H54 (cell line): Measurements from ENCODE around the gene KICS2.
A peak's percentile ranks its signal among the peaks of the same experiment; 100 is the strongest.
"Not testable (repeated sequence)": the region's sequence is repeated elsewhere in the genome, so short reads cannot be mapped to it uniquely, and the experiment has no call there.

Experiments used
- DNase-seq: peaks from one replicate; pipeline ENCODE4 v3.0.0; 2011; ENCODE audit warnings: low spot score, mixed read lengths; ENCODE audit not compliant: insufficient read length
- FAIRE-seq: peaks from 3 replicates; lab custom pipeline; 2011; peaks lifted over from hg19 to GRCh38; lab: Jason Lieb, UNC
- POLR2A ChIP-seq: IDR thresholded peaks from 2 replicates; pipeline ENCODE4 v1.6.1; 2011; ENCODE audit warnings: low read depth, mild to moderate bottlenecking, low read length

Gene KICS2

DNA sequence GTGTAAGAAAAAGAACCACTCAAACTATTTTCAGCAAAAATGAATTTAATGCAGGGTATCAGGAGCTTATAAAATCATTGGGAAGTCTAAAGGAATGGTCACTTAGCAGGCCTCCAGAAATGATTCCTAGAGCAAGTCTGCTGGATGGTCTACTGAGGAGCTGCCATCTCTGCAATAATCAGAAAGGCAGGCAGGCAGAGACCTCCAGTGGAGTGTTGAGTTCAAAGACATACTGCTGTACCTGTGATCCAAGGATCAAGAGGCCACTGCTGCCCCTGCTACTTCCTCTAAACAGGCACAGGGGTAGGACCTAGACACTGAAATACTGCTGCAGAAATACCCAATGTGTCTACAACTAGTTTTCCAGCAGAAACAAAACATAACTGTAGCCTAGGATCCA is 14.5 kb upstream of the KICS2 start:
- FAIRE-seq (no peak), DNase-seq (no peak)
- TF ChIP-seq POLR2A = no peak

DNA sequence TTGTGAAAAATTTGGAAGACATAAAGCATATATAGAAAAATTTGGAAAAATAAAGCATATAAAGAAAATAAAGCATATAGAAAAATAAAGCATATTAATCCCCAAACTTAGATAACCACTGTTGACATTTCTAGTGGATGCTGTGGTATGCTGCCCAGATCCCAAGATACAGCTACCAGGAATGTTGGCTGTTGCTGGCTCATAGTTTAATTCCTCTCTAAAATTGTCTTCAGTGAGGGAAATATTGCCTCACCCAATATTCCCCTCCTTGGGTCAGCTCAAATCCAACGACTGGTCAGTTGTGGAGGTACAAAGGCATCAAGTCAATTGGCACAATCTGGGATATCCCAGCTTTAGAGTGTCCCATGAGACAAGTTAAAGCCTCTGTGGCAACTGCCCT is 10.1 kb upstream of the KICS2 start:
- FAIRE-seq (no peak), DNase-seq (no peak)
- TF ChIP-seq POLR2A = no peak

DNA sequence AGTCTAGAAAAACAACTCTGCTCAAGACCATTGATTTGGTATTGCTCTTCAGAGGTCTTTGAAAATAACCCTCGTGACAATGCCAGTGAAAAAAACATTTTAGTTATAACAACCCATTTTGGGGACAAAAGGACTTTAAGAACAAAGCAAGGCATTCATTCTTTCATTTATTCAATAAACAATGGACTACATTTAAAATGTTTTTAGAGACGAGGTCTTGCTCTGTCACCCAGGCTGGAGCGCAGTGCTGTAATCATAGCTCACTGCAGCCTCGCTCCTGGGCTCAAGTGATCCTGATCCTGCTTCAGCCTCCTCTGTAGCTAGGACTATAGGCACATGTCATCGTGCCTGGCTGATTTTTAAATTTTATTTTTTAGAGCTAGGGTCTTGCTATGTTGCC is 7.7 kb upstream of the KICS2 start:
- DNase-seq (no peak), FAIRE-seq (no peak)
- no peak for TF ChIP-seq POLR2A

DNA sequence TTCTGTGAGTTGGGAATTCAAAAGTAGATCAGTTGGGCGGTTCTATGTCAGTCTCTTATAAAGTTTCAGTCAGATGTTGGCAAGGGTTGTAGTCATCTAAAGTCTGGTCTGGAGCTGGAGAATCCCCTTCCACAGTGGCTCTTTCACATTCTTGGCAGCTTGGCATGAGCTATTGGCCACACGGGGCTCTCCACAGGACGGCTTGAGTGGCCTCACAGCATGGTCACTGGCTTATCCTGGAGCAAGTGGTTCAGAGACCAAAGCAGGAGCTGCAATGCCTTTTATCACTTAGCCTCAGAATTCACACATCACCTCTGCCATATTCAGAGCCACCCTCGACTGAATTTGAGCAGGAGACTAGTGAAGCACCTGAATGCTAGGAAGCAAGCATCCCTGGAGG is 7.1 kb upstream of the KICS2 start:
- DNase-seq (no peak), FAIRE-seq (no peak)
- TF ChIP-seq POLR2A = no peak

DNA sequence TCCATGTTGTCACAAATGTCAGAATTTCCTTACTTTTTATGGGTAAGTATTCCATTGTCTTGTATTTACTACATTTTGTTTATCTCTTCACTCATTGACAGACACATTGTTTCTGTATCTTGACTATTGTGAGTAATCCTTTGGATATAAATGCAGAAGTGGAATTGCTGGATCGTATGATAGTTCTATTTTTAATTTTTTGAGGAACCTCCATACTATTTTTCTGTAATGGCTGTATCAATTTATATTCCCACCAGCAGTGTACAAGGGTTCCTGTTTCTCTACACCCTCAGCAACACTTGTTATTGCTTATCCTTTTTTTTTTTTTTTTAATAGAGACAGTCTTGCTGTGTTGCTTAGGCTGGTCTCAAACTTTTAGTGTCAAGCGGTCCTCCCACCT is 3.5 kb upstream of the KICS2 start:
- no peak for TF ChIP-seq POLR2A
- FAIRE-seq = no peak
- DNase-seq = no peak

DNA sequence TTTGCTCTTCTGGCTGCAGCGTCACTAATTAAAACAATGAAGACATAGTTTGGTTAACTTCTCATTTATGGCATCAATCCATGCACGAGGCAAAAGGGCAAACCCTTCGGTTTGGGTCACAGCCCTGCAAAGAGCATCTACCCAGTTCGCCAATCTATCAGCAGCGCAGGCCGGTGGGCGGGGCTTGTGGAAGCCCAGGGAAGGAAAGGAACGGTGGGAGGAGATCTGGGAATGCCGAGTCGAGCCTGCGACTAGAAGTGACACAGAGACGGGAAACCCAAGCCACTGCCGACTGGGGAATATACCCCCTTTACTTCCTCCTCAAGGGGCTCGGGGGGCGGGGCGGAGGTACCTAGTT is 466 bp downstream of the KICS2 start:
- TF ChIP-seq POLR2A = no peak
- FAIRE-seq (peak; percentile 93), DNase-seq (peak; percentile 70)

DNA sequence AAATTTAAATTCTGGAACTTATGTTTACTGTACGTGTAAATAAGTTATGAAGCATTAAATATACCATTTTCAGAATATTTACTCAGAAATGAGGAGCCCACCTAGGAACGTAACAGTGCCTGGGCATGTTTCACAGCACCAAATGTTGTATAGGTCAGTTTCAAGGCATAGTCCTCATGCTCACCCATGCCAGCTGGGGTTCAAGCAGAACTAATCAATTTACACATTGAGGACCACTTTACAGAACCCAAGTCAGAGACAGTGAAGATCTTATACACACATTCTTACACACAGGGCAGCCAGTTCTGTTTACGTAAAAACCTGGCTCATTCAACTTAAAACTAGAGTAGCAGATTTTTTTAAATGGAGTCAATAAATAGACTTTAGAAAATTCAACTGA is 2.0 kb downstream of the KICS2 start:
- no peak for DNase-seq
- FAIRE-seq = no peak
- no peak for TF ChIP-seq POLR2A

DNA sequence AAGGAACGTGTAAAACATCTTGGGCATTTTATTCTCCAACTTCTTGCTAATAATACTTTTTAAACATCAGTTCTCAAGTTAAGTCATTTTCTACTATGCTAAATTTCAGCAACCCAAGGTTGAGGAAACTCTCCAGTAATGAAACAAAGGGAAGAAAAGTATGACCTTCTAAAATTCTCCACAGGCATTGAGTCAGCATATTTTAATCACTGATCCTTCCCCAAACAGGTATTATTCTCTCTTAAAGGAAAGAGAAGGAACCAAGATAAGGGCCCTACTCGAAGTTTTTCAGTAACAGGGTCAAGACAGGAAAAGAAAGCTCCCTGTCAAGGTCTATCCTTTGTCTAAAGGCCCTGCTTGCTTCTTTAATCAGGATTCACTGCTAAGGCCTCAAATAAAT is 3.0 kb downstream of the KICS2 start:
- TF ChIP-seq POLR2A = no peak
- DNase-seq (no peak), FAIRE-seq (no peak)

DNA sequence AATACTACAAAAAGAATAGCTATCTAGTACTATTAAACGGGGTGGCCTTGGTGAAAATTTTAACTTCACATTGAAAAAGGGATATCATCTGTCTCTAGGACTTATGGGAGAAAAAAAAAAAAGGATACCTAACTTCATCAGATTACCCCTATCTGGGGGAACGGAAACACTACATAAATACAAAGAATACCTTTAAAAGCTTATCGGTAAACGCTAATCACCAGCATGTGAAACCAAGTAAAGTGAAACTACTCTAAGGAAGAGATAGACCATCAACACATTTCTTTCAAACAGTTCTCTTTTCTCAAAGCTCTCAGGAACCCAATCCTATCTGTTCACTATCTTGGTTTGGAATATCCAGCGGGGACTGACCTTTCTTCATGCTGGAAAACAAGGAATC is 3.5 kb downstream of the KICS2 start:
- no peak for FAIRE-seq
- TF ChIP-seq POLR2A = no peak
- no peak for DNase-seq

DNA sequence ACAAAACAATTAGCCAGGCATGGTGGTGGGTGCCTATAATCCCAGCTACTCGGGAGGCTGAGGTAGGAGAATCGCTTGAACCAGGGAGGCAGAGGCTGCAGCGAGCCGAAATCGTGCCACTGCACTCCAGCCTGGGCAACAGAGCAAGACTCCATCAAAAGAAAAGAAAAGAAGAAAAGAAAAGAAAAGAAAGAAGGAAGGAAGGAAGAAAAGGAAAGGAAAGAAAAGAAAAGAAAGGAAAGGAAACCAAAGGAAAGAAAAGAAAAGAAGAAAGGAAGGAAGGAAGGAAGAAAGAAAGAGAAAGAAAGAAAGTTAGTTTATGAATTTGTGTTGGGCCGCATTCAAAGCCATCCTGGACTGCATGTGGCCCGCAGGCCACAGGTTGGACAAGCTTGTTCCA is 4.5 kb downstream of the KICS2 start:
- not testable (repeated sequence) for DNase-seq, FAIRE-seq

DNA sequence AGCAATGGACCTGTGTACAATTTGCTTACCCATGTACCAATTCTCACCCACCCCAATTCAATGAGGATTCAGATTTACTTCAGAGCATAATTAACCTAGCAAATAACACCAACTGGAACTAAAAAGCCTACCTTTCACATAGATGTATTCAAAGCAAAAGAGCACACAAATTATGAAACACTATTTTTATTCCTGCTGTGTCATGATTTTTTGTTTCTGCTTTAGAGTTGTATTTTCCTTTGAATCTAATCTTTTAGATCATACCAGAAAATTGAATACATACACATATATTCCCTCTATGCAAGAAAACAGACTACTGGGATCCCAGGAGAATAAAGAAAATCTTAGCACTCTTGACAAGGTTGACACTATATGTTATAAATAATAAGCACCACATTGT is 5.9 kb downstream of the KICS2 start:
- DNase-seq (no peak), FAIRE-seq (no peak)
- no peak for TF ChIP-seq POLR2A

DNA sequence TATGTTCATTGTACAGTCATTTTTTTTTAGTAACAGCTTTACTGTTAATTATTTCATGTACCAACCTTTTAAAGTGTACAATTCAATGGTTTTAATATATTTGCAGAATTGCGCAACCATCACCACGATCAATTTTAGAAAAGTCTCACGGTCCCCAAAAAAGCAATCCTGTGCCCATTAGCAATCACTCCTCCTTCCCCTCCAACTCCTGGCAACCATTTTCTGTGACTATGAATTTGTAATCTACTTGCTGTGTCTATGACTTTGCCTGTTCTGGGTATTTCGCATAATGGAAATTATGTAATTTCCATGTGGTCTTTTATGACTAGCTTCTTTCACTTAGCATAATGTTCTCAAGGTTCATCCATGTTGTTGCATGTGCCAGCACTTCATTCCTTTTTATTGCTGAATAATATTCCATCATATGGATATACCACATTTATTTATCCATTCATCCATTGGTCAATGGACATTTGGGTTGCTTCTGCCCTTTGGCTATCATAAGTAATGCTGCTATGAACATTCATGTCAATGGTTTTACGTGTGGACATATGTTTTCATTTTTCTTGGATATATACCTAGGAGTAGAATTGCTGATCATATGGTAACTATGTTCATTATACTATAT is 9.9 kb downstream of the KICS2 start:
- TF ChIP-seq POLR2A = no peak
- DNase-seq (no peak), FAIRE-seq (no peak)

DNA sequence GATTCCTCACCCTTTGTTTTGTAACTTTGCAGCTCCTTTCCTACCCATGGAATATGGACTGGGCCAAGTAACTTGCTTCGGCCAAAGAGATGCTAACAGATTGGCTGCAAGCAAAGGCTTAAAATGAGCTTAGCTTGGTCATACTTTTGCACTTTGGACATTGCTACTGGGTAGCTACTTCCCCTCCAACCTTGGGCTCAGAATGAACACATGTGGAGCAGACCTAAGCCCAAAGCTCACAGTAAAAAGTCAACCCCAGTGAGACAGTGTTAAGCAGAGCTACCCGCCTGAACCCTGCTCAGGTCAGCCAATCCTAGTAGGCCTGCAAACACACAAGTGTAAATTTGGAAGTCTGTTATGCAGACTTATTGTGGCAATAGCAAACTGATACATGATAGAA is 14.6 kb downstream of the KICS2 start:
- no peak for TF ChIP-seq POLR2A
- FAIRE-seq (no peak), DNase-seq (no peak)

DNA sequence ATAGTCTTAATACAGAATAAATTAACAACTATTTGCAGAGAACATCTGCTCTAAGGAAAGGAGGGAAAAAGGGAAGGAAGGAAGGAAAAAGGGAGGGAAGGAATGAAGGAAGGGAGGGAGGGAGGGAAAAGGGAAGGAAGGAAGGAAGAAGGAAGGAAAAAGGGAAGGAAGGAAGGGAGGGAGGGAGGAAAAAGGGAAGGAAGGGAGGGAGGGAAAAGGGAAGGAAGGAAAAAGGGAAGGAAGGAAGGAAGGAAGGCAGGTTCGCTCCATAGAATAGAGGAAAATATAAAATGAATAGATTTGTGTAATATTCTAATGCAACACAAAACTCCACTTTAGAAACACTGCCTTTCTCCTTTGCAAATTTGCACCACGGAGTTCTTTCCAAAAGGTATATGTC is 16.6 kb downstream of the KICS2 start:
- DNase-seq (no peak), FAIRE-seq (no peak)
- TF ChIP-seq POLR2A = no peak

DNA sequence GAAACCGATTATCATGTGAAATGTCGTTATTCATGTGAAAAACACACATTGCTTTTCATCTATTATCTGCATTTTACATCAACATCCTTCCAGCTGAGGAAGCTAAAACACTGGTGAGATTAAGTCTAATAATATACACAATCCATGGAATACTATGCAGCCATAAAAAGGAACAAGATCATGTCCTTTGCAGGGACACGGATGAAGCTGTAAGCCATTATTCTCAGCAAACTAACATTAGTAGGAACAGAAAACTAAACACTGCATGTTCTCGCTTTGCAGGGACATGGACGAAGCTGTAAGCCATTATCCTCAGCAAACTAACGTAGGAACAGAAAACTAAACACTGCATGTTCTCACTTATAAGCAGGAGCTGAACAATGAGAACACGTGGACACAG is 18.3 kb downstream of the KICS2 start:
- DNase-seq (no peak), FAIRE-seq (peak; percentile 58)
- TF ChIP-seq POLR2A = no peak

DNA sequence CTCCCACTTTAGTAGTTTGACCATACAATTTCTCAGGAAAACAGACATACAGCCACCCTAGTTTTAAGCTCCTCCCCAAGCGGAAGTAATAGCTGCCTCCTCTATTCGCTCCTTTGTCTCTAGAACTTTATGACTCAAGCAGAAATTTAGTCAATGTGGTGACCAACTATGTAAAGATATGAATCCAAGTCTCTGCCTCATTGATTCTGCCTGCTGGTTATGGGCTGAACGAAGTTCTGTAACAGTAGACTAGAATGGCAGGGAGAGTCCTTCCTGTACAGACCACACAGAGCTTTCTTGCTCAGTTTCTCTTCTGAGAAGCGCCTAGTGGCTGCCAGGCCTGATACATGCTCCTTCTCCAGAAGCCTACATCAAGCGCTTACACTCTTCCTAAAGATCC is 19.1 kb downstream of the KICS2 start:
- TF ChIP-seq POLR2A = no peak
- DNase-seq (no peak), FAIRE-seq (peak; percentile 27)

DNA sequence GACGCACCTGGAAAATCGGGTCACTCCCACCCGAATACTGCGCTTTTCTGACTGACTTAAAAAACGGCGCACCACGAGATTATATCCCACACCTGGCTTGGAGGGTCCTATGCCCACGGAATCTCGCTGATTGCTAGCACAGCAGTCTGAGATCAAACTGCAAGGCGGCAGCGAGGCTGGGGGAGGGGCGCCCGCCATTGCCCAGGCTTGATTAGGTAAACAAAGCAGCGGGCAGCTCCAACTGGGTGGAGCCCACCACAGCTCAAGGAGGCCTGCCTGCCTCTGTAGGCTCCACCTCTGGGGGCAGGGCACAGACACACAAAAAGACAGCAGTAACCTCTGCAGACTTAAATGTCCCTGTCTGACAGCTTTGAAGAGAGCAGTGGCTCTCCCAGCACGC is 26.3 kb downstream of the KICS2 start:
- not testable (repeated sequence) for DNase-seq, FAIRE-seq
